GM18873 (cell line): Measurements from ENCODE around the gene CTCF.
A peak's percentile ranks its signal among the peaks of the same experiment; 100 is the strongest.
"Not testable (repeated sequence)": the region's sequence is repeated elsewhere in the genome, so short reads cannot be mapped to it uniquely, and the experiment has no call there.

ENCODE experiments used
- ATAC-seq: cut with Tn5 transposase; IDR thresholded peaks from one replicate; pipeline ENCODE4 v1.9.1; 2021; ENCODE audit warnings: mild to moderate bottlenecking, moderate library complexity, moderate number of reproducible peaks; ENCODE audit not compliant: unreplicated experiment, low FRiP score

Gene CTCF, protein sequence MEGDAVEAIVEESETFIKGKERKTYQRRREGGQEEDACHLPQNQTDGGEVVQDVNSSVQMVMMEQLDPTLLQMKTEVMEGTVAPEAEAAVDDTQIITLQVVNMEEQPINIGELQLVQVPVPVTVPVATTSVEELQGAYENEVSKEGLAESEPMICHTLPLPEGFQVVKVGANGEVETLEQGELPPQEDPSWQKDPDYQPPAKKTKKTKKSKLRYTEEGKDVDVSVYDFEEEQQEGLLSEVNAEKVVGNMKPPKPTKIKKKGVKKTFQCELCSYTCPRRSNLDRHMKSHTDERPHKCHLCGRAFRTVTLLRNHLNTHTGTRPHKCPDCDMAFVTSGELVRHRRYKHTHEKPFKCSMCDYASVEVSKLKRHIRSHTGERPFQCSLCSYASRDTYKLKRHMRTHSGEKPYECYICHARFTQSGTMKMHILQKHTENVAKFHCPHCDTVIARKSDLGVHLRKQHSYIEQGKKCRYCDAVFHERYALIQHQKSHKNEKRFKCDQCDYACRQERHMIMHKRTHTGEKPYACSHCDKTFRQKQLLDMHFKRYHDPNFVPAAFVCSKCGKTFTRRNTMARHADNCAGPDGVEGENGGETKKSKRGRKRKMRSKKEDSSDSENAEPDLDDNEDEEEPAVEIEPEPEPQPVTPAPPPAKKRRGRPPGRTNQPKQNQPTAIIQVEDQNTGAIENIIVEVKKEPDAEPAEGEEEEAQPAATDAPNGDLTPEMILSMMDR

GRCh38 chr16:67562526-67562917, at the start of gene CTCF:
TSS of gene CTCF (plus strand) at chr16:67562526. CDS start at chr16:67610833, 48,307 bp downstream.
- peak; percentile 28 for ATAC-seq

- ATAC-seq = not testable (repeated sequence)
Observed at GRCh38 chr16:67513892-67514291, 48.4 kb upstream of the CTCF start.

DNA sequence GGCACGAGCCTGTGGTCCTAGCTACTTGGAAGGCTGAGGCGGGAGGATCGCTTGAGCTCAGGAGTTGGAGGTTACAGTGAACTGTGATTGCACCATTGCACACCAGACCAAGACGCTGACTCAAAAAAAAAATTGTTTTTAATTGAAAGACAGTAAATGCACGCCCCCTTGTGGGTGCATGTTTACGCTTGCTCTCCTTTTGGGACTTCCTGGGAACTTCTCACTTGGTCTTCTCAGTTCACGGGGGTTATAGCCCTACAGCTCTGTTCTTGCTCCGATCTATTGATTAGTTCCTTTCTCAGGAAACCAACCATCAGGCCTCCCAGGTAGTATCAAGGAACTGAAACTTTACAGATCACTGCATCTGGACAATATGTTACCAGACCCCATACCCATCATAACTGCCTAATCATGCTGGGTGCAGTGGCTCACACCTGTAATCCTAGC, 47.9 kb upstream of the CTCF start:
- ATAC-seq = no peak

DNA sequence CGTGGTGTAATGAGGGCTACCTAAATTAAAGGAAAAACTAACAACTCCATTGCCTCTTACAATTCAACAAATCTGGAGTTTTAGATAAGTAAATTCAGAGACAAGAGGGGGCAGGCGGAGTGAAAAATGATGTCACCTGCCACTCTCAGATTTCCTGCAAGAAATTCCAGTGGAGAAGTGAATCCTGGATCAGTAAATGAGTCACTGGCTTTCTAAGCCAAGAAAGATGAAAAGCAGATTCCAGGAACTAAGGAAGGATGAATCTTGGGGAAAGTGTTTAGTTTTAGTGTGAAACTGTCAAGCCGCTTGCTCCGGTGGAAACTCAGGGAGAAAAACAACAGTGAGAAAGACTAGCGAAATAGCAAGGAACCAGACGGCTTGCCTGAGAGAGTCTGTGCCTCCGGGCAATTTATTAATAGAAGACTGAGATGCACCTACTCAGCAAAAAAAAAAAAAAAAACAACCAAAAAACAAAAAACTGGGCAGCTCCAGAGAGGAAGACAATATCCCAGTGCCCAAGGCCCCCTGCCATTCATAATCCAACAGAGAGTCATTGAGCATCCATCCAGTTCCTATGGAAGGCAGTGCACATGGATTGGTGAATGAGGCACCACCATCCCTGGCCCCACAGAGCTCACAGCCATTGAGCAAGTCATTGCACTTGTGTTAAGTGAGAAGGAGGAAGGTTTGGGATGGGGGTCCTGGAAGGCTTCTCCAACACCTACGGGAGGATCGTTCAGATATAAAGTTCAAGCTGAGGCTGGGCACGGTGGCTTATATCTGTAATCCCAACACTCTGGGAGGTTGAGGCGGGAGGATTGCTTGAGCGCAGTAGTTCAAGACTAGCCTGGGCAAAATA, 45.8 kb upstream of the CTCF start:
- ATAC-seq = no peak

- no peak for ATAC-seq
Observed at GRCh38 chr16:67517155-67517445, 45.2 kb upstream of the CTCF start.

DNA sequence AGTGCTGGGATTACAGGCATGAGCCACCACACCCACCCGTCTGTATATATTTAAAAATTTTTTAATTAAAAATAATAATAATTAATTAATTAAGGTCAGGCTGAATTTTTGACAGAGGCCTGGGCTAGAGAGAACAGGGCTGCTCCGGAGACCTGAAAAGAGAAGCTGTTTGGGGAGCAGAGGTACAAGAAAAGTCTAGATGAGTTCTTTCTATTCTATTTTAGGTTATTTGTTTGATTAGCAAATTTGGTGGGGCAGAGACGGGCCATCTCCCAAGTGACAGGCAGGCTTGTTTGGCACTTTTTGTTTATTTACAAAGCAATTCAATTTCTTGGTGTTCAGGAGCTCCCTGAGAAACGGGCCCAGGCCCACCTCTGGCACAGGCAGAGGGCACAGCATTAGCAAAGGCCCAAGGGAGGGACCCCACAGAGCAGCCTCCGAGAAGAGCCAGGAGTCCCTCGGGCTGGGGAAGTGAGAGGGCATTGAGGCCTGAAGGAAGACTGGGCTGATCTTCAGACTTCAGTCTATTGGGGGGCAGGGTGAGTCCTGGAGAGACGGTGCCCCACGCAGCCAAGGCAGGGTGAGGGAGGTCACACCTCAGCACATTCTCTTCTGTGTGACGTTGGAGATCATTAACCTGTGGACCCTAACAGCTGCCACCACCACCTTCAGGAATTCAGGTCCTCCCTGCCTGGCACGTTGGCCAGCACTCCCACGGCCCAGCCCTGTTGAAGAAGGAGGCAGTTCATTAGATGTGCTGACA, 44.5 kb upstream of the CTCF start:
- ATAC-seq = no peak

DNA sequence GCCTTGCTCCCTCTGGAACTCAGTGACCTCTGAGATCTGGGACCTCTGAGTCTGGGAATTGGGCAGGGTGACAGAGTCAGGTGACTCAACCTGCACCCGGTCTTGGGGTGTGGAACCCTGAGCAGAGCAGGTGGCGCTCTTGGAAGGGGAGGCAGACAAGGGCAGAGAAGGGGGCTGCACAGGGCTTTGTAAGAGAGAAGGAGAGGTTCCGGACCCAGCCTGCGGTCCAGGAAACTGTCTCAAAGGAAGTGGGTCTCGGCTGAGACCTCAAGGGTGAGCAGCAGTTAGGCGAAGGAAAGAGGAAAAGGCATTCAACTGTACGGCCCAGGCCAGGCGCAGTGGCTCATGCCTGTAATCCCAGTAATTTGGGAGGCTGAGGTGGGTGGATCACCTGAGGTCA, 43.6 kb upstream of the CTCF start:
- ATAC-seq = no peak

DNA sequence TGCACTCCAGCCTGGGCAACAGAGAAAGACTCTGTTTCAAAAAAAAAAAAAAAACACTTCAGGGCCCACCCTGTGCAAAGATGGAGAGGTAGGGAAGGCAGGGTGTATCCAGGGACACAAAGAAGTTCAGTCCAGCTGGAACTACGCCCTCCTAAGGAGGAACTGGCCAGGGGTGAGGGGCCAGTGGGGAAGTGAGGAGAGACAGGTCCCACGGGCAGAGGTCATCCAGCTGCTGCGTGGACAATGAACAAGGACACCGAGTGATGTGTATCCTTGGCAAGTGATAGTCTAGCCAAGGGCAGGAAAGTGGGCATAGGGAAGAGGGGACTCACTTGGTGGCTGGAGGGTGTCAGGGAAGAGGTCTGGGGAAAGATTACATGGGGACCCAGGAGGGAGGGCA, 43.1 kb upstream of the CTCF start:
- ATAC-seq = no peak

GRCh38 chr16:67521095-67521804, 41.1 kb upstream of the CTCF start:
- peak; percentile 70 for ATAC-seq

DNA sequence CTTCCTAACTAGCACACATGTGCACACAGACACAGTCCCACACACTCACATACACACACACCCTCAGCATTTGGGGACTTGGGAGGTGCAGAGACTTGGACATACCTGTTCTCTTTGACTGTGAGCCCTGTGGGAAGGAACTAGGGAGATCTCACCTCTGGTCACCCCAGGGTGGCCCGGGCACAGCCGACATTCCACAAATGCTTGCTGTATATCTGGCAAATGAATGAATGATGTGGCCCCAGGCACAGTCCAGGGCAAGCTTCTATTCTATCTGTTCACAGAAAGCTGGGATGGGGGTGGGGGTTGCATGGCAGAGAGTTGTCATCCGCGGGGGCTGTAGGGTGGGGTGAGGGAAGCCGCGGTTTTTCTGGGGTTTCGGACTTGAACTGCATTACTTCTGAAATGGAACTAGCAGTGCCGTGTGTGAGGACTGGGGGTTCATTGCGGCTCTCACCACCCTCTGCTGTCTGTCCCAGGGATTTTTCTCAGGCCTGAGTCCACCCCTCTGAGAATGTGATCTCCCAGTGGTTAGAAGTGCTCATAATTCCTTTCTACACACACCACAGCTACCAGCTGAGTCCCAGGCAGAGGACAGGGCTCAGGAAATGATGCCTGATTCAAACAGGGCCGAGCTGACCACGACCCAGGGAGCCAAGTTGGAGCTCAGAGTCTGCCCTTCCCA, 37.0 kb upstream of the CTCF start:
- no peak for ATAC-seq

- no peak for ATAC-seq
Observed at GRCh38 chr16:67526149-67526791, 36.1 kb upstream of the CTCF start.

GRCh38 chr16:67528222-67528869, 34.0 kb upstream of the CTCF start, which contains the start of gene RIPOR1:
TSS of gene RIPOR1 (plus strand) at chr16:67528829. CDS start at chr16:67538447, 9,618 bp downstream.
- ATAC-seq = no peak

- no peak for ATAC-seq
Observed at GRCh38 chr16:67528870-67529581, 33.3 kb upstream of the CTCF start.

GRCh38 chr16:67529582-67530012, 32.7 kb upstream of the CTCF start:
- ATAC-seq = no peak

DNA sequence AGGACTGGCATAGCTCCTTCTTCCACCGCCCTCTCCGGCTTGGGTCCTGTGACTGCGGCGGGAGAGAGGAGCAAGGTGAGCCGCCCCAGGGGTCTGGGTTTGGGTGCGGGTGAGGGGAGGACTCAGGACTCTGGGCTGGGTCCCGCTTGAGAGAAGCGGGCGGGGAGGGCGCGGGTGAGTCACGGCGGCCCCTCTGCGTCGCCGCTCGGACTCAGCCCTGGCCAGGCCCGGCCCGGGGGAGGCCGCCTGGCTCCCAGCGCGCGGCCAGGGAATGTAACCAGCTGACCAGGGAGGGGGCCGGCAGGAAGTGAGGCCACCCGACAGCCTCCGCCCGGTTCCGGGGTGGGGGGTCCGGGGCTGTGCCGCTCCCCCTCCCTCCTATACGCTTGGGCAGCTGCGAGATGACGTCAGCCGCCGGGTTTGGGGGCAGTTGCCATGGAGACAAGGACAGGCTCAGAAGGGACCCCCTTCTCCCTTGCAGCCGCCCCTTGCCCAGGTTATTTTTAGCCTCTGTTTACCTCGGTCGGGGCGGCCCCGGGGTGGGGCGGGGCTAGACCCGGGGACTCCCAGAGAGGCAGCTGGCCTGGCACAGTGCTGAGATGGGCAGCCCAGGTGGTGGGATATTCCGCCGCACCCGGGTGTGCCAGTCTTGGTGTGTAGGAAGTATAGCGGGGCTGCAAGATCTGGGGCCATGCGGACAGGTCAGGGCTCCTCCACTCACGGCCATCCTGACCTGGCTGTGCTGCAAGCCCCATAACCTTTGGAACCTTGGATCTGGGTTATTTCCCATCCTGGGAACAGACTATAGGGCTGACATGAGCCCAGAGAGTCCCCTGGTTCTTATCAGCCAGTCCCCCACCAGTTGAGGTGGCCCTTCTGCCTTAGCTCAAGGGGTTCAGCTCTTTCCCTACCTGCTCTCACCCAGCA, 32.0 kb upstream of the CTCF start:
- peak; percentile 31 for ATAC-seq

GRCh38 chr16:67531247-67531646, 31.1 kb upstream of the CTCF start:
- ATAC-seq = no peak
